SKM-1 (cell line): ENCODE results near the gene SF3A1.
"Not testable (repeated sequence)": the region's sequence is repeated elsewhere in the genome, so short reads cannot be mapped to it uniquely, and the experiment has no call there.

Experiments
- DNase-seq: peaks from one replicate; lab custom pipeline; 2025; ENCODE audit not compliant: unreplicated experiment; lab: John Stamatoyannopoulos, UW

SF3A1 gene, protein sequence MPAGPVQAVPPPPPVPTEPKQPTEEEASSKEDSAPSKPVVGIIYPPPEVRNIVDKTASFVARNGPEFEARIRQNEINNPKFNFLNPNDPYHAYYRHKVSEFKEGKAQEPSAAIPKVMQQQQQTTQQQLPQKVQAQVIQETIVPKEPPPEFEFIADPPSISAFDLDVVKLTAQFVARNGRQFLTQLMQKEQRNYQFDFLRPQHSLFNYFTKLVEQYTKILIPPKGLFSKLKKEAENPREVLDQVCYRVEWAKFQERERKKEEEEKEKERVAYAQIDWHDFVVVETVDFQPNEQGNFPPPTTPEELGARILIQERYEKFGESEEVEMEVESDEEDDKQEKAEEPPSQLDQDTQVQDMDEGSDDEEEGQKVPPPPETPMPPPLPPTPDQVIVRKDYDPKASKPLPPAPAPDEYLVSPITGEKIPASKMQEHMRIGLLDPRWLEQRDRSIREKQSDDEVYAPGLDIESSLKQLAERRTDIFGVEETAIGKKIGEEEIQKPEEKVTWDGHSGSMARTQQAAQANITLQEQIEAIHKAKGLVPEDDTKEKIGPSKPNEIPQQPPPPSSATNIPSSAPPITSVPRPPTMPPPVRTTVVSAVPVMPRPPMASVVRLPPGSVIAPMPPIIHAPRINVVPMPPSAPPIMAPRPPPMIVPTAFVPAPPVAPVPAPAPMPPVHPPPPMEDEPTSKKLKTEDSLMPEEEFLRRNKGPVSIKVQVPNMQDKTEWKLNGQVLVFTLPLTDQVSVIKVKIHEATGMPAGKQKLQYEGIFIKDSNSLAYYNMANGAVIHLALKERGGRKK

DNA sequence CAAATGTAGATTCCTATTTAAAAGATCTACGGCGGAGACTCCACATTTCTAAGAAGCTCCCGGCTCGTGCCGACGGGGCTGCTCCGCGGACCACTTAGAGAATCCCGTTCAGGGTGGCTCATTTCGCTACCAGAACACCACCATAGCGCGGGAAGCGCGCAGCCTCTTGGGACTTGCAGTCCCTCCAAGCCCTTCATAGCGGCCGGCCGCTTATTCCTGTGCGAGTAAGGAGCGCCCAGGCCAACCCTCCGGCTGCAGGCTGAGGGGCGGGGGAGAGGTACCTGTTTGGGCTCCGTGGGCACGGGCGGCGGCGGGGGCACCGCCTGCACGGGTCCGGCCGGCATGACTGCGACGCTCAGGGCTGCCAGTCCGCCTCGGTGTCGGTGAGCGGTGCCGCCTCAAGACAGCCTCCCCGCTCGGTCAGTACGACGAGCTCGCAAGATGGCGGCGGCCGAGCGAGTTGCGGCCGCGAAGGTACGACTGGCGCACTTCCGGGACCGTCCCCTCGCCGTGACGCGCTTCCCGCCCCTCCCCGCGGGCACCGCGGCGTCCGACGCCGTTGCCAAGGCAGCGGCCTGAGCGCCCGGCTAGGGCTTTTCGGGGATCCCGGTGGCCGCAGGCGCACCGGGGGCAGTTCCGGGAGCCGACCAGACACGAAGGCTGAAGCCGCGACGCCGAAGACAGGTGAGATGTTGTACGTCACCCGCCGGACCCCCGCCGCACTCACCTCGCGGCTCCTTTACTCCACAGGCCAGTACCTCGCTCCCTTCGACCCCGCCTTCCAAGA is at the start of gene SF3A1, which contains the start of gene CCDC157:
TSS of gene SF3A1 (minus strand) at position 446 of the 787 bp plus-strand sequence. CDS start at position 344, 102 bp downstream.
TSS of gene CCDC157 (plus strand) at position 559 of the 787 bp plus-strand sequence. CDS start 8,994 bp downstream, outside the sequence.
- peak; percentile 73 for DNase-seq

DNA sequence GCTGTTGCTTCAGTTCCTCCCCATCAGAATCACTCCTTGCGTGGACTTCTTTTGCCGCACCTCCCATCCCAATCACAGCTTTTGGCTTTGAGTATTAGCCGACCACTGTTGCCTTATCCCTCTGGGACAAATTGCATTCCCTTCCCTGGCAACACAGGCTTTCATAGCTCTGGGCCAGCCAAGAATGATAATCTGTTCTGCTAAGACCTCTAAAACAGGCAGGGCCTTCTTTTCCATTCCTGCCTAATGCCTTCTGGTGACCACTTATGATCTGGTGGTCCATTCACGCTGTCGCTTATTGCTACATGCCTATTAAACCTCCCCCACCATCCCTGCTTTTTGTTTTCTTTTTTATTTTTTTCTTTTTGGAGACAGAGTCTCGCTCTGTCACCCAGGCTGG is 49.7 kb upstream of the SF3A1 start:
- DNase-seq: no peak

DNA sequence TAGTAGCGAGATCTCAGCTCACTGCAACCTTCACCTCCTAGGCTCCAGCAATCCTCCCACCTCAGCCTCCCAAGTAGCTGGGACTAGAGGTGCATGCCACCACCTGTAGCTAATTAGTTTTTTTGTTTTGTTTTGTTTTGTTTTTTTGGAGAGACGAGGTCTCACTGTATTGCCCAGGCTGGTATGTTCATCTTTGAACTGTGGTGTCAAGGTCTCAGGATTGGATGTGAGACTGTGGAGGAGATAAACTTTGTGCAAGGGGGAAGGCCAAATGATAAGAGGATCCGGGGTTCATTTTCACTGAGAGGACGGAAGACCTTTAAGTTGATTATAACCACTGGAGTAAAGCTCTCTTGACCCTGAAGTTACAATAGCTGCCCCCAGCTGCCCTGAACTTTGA is 49.0 kb upstream of the SF3A1 start:
- no peak for DNase-seq

DNA sequence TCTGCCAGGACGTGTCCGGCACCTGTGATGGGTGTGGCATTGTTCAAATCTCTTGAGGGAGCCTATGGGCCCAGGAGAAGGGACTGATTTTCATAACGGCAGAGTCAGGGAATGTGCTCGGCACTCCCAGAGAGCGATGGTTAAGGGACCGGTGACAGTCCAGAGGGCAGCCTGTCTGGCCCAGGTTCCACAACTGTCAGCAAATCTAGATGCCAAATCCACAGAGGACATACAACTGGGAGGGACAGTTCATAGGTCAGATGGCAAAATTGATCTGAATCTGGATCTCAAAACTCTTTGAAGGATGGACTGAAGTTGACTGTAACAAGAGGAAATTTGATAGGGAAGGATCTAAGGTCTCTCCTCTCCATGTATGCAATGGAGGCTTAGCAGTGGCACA is 47.6 kb upstream of the SF3A1 start:
- DNase-seq: no peak

DNA sequence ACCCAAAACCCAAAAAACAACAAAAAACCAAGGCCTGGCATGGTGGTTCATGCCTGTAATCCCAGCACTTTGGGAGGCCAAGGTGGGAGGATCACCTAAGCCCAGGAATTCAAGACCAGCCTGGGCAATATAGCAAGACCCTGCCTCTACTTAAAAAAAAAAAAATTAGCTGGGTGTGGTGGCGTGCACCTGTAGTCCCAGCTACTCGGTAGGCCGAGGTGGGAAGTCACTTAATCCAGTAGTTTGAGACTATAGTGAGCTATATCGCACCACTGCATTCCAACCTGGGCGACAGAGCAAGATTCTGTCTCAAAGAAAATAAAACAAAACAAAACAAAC is 46.0 kb upstream of the SF3A1 start:
- DNase-seq: not testable (repeated sequence)

DNA sequence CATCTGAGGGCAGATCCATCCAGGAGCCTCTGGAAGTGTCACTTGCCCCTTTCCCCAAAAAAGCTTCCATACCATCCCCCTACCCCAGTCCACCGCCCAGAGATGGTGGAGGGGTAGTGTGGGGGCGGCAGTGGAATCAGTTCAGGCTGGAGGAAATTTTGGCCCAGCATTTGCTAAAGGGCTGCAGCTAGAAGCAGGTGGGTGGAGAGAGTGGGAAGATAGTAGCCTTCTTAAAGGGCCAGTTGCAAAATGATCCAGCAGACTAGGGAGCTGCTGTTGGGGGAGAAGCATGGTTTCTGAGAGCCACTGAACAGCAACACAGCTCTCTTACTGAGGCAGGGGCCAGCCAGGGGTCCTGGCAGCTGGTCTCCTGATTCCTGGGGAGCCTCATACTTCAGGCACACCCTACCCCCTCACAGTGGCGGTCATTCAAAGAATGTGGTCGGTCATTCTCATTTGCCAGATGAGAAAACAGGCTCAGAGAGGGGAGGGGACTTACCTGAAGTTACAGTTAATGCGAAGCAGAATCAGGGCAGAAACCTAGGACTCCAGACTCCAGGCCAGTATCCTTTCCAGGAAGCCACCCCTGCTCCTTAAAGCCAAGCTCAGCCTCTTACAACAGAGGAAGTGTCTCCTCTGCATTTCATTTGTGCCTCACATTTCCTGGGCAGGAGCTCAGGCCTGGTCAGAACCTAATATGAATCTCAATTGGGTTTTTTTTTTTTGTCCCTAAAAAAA is 45.5 kb upstream of the SF3A1 start:
- DNase-seq: no peak

DNA sequence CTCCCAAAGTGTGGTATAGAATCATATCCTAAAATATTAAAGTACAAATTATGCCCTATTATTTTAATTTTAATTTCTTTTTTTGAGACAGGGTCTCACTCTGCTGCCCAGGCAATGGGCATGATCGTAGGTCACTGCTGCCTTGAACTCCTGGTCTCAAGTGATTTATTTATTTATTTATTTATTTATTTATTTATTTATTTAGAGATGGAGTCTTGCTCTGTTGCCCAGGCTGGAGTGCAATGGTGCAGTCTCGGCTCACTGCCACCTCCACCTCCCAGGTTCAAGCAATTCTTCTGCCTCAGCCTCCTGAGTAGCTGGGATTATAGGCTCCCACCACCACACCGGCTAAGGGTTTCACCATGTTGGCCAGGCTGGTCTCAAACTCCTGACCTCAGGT is 44.3 kb upstream of the SF3A1 start:
- not testable (repeated sequence) for DNase-seq

DNA sequence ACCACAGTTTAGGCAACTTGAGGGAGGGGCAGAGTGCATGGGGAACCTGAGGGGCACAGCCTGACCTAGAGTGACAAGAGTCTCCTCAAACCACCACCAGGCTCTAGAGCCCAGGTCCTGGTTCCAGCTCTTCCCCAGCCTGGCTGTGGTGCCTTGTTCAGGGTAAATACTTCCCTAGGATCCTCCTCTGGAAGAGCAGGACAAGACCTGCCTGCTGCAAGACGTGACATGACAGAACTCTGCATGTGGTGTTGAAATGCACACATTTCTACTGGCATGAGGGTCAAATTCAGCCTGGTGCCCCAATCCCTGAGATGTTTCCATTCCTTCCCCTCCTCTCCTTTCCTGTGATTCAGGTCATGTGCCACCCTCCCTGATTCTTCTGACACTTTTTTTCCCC is 43.5 kb upstream of the SF3A1 start:
- DNase-seq: no peak

DNA sequence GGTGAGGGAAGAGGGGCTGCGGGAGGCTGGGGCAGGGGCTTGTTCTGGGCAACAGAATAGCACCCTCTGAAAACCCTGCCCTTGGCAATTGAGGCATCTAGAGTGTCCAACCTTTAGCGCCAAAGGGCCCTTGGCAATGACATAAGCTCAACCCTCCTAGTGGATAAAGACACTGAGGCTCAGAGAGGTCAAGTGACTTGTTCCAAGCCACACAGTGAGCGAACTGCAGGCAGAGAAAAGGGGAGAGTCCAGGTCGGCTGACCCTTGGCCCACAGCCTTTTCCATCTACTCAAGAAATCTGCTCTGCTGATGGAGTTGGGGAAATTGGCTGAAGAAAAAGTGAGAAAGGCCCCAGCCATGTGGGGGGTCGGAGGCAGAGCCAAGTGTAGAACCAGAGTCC is 43.0 kb upstream of the SF3A1 start:
- DNase-seq: no peak

DNA sequence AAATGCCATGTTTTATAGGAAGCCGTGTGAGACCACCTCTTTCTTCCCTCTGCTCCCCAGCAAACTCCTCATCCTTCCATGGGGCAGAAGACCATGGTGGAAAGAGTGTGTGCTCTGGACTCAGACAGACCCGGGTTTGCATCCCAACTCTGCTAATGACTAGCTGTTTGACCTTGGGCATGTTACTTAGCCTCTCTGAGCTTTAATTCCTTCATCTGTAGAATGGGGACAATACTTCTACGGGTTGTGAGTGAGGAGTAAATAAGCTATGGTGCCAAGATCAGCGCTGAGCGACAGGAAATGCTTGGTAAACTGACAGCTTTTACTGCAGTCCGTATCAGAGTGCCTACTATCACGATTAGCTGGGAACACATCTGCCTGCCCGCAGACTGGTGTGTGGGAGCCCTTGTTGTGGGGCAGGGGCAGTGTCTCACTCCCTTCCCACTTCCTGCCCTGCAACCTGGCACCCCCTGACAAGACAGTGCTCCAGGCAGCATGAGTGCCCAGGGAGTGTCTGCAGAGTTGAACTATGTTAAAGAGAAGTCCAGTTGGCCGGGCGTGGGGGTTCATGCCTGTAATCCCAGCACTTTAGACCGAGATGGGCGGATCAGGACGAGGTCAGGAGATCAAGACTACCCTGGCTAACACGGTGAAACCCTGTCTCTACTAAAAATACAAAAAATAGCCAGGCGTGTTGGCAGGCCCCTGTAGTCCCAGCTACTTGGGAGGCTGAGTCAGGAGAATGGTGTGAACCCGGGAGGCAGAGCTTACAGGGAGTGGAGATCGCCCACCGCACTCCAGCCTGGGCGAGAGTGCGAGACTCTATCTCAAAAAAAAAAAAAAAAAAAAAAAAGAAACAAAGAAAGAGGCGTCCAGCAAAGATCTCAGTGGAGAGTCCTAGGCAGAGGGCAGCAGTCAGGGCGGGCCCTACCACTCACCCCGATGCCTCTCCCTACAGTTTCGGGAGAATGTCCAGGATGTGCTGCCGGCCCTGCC is 42.3 kb upstream of the SF3A1 start:
- no peak for DNase-seq

DNA sequence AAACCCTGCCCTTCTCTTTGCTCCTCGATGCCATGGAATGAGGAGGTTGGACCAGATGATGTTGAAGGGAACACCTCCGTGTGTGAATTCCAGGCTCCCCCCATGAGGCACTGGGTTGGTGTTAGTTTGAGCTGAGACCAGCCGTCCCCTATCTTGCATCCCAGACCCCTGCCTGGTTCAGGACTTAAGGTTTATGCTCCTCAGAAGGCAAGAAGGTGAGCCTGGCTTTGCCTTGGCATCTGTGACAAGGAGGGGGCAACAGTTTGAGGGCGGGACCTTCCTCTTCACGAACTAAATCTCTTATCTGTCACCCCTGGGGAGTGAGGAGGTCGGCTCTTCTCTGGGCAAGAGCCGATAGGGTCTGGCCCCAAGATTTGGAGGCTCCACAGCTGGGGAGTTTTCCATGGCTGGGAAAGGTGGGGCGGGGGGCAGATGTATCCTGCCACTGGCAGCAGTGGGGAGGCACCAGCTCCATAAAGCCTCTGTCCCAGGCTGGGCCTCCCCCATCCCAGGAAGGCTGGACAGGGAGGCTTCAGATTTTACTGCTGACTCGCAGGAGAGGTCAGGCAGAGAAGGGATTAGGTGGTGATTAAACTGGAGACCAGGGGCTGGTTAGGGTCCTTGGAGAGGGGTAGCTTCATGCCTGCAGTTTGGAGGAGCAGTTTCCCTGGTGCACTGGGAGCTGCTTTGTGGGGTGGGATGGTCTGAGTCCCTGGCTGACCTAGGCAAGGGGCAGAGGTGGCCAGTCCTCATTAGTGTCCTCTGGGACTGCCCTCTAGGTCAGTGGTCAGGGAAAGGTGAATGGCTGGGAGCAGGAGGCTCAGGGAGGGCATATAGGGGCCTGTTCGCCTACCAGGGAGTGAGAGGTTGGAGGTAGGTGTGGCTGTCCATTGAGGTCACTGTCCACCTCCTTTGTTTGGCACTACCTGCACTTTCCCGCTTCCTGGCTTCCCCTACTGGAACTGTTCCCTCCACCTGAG is 41.3 kb upstream of the SF3A1 start:
- DNase-seq: no peak

DNA sequence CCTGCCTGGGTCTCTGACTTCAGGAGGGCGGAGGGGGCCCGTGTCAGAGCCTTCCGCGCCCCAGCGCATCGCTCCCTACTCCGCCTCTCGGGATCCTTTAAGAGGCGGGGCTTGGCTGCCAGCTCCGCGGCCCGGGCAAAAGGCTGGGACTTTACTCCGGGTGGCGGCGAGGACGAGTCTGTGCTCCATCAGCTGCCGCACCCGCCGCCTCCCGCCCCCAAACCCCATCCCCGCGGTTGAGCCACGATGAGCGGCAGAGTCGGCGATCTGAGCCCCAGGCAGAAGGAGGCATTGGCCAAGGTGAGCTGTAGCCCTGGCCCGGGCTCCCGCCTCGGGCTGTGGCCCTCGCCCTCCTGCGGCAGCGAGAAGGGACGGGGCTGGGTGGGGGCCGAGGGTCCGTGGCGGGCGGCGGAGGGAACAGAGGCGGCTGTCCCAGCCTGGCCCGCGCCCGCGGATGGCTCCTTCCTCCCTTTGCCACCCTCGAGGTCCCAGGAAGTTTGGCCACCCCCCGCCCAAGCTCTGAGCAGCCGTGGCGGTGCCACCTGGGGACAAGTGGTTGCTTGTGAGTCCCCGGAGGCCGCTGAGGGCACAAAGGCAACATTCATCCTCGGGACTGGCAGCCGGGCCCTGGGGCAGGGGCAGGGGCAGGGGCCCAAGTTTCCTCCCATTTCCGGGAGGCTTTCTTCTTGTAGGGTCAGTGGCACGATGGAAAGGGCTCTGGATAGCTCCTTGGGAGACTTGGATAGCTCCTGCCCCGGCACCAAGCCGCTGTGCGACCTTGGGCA is 40.4 kb upstream of the SF3A1 start, which contains the start of gene SEC14L2:
TSS of gene SEC14L2 (plus strand) at position 148 of the 785 bp plus-strand sequence. CDS start at position 247, 99 bp downstream.
- no peak for DNase-seq

DNA sequence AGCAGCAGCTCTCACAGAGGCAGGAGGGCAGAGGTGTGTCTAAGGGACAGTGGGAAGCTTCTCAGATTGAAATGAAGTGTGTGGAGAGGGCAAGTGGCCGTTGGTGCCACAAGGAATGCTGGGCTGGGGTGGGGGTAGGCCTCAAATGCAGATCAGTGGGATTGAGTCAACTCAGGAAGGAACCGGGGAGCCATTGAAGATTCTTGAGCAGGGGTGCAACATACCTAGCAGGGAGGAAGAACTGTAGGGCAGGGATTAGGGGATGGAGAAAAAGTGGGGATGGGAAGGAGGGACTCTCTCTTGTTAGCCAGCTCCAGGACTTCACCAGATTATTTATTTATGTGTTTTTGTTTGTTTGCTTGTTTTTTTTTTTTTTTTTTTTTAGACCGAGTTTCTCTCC is 37.2 kb upstream of the SF3A1 start:
- DNase-seq: no peak

DNA sequence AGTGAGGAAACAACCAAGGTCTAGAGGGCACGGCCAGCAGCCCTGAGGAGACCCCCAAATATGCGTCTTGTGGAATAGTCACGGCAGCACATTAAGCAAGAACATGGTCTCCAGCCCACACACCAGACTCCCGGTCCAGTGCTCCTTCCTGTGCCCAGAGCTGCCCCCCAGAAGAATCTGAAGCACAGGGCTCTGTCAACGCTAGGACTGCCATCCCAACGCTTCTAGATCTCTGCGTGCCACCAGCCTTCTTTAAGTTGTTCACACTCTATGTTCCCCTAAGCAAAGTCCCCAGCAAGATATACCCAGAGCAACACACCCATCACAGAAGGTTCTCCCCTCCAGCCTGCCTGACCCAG is 36.6 kb upstream of the SF3A1 start:
- DNase-seq: no peak

DNA sequence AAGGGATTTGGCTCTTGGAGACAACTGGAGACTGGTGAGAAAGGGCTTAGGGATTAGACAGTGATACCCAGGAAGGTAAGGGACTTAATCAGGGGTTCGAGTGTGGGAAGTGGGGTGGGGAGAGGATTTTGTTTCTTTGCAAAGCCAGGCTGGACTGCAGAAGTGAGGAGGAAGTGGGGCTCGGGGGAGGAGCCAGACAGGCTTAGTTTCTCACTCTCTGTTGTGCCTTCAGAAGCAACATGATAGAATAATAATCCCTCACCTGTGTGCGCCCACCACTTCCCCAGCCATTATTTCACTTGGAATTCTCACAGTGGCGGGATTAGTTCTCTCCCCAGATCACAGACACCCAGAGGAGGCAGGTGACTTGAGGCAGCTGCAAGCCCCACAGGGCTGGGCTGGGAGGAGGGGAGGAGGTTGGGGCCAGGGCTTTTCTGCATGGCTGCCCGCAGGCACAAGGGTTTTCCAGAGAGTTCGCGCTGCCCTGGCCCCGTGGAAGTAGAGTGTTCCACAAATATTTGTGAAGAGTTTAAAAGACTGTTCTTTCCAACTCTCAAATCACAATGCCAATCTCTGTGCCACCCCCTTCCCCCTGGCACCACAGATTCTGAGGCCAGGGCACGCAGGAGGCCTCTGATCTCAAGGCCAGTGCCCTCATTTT is 36.1 kb upstream of the SF3A1 start:
- no peak for DNase-seq

DNA sequence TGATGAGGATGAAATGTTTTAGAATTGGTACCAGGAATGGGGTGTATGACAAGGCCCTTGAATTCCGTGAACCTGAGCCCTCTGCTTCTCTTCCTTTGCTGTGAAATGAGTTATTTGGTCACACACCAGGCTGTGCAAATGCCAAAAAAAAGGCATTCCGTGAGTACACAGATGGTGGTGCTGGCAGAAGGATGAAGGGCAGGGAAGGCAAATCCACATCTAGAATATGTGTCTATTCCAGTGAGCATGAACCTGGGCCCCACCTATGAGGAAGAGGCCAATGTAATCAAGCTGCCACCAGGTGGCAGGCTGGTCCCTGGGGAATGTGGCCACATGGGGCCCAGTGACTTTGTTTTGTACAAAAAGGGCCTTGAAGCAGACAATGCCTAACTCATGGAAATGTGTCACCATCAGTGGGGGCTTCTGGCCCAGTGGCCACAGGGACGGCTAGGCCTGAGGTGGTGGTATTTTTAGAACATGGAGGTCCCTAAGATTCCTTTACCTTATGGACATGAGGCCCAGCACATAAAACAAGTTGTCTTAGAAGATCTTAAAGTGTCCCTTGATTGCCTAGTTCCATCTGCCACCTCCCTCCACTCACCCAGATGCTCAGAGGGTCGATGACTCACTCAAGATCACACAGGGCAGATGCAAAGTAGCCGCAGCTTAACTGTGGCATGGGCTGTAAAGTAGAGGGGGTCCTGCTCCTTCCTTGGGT is 34.4 kb upstream of the SF3A1 start:
- peak; percentile 18 for DNase-seq
